ENCODE measurements around the gene TUSC2. TPM values are rescaled to one million over a fixed set of nuclear protein-coding genes. Genes with fewer than 3 reads are reported as not detected.

Gene TUSC2
- total and polyA plus RNA-seq, 2 of the 13 experiments (the other 11 are each of a cell fraction or from before 2014, with no cell fraction given): 36.7 to 39.1 TPM

GRCh38 chr3:50303013-50303815 lies 24.8 kb downstream of the TUSC2 start, which contains the start of gene HYAL1 (continued):
- TF ChIP-seq KIAA2018 (CRISPR knock-in tag; IDR thresholded peaks at IDR 0.05; ENCODE audit: borderline replicate concordance): no peak
- no peak for TF ChIP-seq JDP2 (CRISPR knock-in tag; IDR thresholded peaks at IDR 0.05; ENCODE audit: borderline replicate concordance)
- peak; percentile 10 for TF ChIP-seq ELF1 (CRISPR knock-in tag; IDR thresholded peaks at IDR 0.05)
- peak; percentile 85 for TF ChIP-seq RBFOX2 (IDR thresholded peaks at IDR 0.05; ENCODE audit: low read depth, low read length)
- no peak for TF ChIP-seq TCF7L2 (IDR thresholded peaks at IDR 0.05; ENCODE audit: low read depth, low read length)
- no peak for TF ChIP-seq PBX3 (CRISPR knock-in tag; IDR thresholded peaks at IDR 0.05; ENCODE audit: borderline replicate concordance)
- TF ChIP-seq NR2F2 (IDR thresholded peaks at IDR 0.05; ENCODE audit: borderline replicate concordance, low read depth): peak; percentile 73; the same call in 1 of the 2 replicates
- TF ChIP-seq ZBTB34 (CRISPR knock-in tag; IDR thresholded peaks at IDR 0.05): 0 out of 2 replicates have a peak, but pooled peaks have one; percentile 36
- no peak for TF ChIP-seq ZFP62 (CRISPR knock-in tag; IDR thresholded peaks at IDR 0.05)
- TF ChIP-seq ZNF280B (CRISPR knock-in tag; IDR thresholded peaks at IDR 0.05; ENCODE audit: borderline replicate concordance): no peak
- TF ChIP-seq GTF3A (CRISPR knock-in tag; conservative IDR thresholded peaks at IDR 0.05): no peak
- TF ChIP-seq PLSCR1 (CRISPR knock-in tag; IDR thresholded peaks at IDR 0.05; ENCODE audit: borderline replicate concordance): no peak
- TF ChIP-seq ZNF121 (CRISPR knock-in tag; IDR thresholded peaks at IDR 0.05): peak; percentile 12; the same call in 1 of the 2 replicates
- TF ChIP-seq ZNF678 (CRISPR knock-in tag; IDR thresholded peaks at IDR 0.05): no peak
- no peak for TF ChIP-seq ATAD3A (CRISPR knock-in tag; IDR thresholded peaks at IDR 0.05)

Data from HepG2 (cell line).